ENCODE measurements around the gene ACTL9.

GRCh38 chr19:8690753-8691539 lies 7.6 kb downstream of the ACTL9 start:
- no peak for TF ChIP-seq TEAD4 (IDR thresholded peaks at IDR 0.05)
- TF ChIP-seq TAF1 (IDR thresholded peaks at IDR 0.05; ENCODE audit: low read depth) = no peak
- TF ChIP-seq, protein P1, sequence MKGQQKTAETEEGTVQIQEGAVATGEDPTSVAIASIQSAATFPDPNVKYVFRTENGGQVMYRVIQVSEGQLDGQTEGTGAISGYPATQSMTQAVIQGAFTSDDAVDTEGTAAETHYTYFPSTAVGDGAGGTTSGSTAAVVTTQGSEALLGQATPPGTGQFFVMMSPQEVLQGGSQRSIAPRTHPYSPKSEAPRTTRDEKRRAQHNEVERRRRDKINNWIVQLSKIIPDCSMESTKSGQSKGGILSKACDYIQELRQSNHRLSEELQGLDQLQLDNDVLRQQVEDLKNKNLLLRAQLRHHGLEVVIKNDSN (IDR thresholded peaks at IDR 0.05) = no peak
- no peak for TF ChIP-seq ZBTB7A (IDR thresholded peaks at IDR 0.05; ENCODE audit: low read depth)
- TF ChIP-seq MAX (IDR thresholded peaks at IDR 0.05) = no peak
- no peak for TF ChIP-seq CREB1 (IDR thresholded peaks at IDR 0.05; ENCODE audit: low read depth)
- TF ChIP-seq, protein P2, sequence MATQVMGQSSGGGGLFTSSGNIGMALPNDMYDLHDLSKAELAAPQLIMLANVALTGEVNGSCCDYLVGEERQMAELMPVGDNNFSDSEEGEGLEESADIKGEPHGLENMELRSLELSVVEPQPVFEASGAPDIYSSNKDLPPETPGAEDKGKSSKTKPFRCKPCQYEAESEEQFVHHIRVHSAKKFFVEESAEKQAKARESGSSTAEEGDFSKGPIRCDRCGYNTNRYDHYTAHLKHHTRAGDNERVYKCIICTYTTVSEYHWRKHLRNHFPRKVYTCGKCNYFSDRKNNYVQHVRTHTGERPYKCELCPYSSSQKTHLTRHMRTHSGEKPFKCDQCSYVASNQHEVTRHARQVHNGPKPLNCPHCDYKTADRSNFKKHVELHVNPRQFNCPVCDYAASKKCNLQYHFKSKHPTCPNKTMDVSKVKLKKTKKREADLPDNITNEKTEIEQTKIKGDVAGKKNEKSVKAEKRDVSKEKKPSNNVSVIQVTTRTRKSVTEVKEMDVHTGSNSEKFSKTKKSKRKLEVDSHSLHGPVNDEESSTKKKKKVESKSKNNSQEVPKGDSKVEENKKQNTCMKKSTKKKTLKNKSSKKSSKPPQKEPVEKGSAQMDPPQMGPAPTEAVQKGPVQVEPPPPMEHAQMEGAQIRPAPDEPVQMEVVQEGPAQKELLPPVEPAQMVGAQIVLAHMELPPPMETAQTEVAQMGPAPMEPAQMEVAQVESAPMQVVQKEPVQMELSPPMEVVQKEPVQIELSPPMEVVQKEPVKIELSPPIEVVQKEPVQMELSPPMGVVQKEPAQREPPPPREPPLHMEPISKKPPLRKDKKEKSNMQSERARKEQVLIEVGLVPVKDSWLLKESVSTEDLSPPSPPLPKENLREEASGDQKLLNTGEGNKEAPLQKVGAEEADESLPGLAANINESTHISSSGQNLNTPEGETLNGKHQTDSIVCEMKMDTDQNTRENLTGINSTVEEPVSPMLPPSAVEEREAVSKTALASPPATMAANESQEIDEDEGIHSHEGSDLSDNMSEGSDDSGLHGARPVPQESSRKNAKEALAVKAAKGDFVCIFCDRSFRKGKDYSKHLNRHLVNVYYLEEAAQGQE (IDR thresholded peaks at IDR 0.05; ENCODE audit: low read depth) = no peak
- TF ChIP-seq YY1 (IDR thresholded peaks at IDR 0.05; ENCODE audit: low read depth) = no peak
- TF ChIP-seq RAD21 (IDR thresholded peaks at IDR 0.05; ENCODE audit: low read depth) = no peak
- TF ChIP-seq FOXM1 (IDR thresholded peaks at IDR 0.05; ENCODE audit: borderline replicate concordance, low read depth) = no peak
- TF ChIP-seq CEBPB (IDR thresholded peaks at IDR 0.05) = no peak
- no peak for TF ChIP-seq TCF12 (IDR thresholded peaks at IDR 0.05; ENCODE audit: low read depth)
- no peak for TF ChIP-seq EP300 (IDR thresholded peaks at IDR 0.05; ENCODE audit: borderline replicate concordance)
- TF ChIP-seq NFIC (IDR thresholded peaks at IDR 0.05) = no peak
